Activated naive CD4-positive, alpha-beta T cell treated with Interleukin-2 at 50 U/mL for 16 hours (primary cell): Measurements from ENCODE around the gene SLC35F3.
"Not testable (repeated sequence)": the region's sequence is repeated elsewhere in the genome, so short reads cannot be mapped to it uniquely, and the experiment has no call there.

Experiments
- DNase-seq: peaks from one replicate; pipeline ENCODE4 v3.0.0-alpha.2; 2020

The SLC35F3 gene

GRCh38 chr1:233904633-233905415, at the start of gene SLC35F3:
SLC35F3 (plus strand) TSS chr1:233904676.
- DNase-seq: no peak

GRCh38 chr1:233859446-233859845, 45.0 kb upstream of the SLC35F3 start:
- no peak for DNase-seq

DNA sequence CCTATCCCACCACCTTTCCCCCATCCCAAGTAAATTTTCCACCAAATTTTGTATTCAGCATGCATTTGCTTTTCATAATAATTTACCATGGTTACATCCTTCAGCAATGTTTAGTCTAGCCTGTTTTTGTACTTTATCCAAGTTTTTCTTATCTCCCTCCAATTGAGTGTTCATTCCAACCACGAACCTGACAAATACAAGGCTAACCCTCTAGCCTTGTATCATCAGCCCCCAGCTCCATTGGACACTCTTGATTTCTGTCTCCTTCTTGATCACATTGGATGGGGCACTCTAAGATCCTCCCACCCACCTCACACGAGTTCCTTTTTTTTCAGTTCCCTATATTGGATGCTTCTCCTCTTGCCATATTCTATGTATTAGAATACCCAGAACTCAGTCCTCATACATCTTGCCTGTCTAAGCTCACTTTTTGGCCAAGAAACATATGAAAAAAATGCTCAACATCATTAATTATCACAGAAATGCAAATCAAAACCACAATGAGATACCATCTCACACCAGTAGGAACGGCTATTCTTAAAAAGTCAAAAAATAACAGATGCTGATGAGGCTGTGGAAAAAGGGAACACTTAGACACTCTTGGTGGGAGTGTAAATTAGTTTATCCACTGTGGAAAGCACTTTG, 40.5 kb upstream of the SLC35F3 start:
- no peak for DNase-seq

DNA sequence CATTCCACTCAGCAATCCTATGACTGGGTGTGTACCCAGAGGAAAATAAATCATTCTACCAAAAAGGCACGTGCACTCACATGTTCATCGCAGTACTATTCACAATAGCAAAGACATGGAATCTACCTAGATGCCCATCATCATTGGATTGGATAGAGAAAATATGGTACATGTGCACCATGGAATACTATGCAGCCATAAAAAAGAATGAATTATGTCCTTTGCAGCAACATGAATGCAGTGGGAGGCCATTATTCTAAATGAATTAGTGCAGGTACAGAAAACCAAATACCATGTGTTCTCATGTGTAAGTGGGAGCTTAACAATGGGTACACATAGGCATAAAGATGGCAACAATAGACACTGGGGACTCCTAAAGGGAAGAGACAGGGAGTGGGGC, 39.9 kb upstream of the SLC35F3 start:
- DNase-seq: no peak

- no peak for DNase-seq
Observed at GRCh38 chr1:233865216-233865615, 39.3 kb upstream of the SLC35F3 start.

- DNase-seq: no peak
Observed at GRCh38 chr1:233865902-233866301, 38.6 kb upstream of the SLC35F3 start.

- DNase-seq: no peak
Observed at GRCh38 chr1:233867028-233867427, 37.4 kb upstream of the SLC35F3 start.

DNA sequence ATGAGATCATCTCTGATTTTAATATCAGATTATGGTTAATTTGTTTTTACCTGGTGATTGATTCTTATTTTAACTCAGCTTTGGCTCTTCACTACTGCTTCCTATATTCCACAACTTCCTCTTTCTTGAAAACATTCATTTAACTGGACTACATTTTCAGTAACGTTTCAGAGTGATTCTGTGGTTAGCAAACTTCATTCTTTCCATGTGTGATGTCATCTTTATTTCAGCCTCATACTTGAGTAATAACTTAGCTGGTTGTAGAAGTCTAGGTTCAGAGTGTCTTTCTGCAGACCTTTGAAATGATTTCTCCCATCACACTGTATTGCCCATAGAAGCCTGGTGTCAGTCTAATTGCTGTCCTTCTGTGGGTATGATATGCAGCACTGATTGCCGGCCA, 36.0 kb upstream of the SLC35F3 start:
- DNase-seq: no peak

GRCh38 chr1:233869680-233870079, 34.8 kb upstream of the SLC35F3 start:
- no peak for DNase-seq

DNA sequence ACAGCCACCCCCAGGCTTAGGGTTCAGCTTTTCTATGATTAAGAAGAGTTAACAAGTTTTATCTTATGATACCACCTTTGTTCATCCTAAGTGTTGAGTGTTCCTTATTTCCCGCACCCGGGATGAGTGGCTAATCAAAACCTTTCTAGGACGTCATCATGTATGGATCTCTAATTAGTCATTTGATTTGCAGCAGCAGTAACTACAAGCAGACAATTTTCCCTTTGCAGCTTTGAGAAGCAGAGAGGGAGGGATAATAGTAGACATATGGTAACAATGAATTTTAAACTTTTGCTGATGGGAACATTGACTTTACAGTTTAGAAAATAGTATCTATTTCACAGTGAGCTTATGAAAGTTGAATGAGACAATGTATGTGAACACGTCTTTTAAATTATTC, 30.8 kb upstream of the SLC35F3 start:
- DNase-seq: no peak

DNA sequence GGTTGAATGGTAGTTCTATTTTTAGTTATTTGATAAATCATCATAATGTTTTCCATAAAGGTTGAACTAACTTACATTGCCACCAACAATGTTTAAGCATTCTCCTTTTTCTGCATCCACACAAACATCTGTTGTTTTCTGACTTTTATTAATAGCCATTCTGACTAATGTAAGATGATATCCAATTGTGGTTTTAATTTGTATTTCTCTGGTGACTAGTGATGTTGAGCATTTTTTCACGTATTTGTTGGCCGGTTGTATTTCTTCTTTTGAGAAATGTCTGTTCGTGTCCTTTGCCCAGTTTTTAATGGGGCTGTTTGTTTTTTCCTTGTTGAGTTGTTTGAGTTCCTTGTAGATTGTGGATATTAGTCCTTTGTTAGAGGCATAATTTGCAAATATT, 24.6 kb upstream of the SLC35F3 start:
- DNase-seq: no peak

GRCh38 chr1:233883671-233884070, 20.8 kb upstream of the SLC35F3 start:
- no peak for DNase-seq

DNA sequence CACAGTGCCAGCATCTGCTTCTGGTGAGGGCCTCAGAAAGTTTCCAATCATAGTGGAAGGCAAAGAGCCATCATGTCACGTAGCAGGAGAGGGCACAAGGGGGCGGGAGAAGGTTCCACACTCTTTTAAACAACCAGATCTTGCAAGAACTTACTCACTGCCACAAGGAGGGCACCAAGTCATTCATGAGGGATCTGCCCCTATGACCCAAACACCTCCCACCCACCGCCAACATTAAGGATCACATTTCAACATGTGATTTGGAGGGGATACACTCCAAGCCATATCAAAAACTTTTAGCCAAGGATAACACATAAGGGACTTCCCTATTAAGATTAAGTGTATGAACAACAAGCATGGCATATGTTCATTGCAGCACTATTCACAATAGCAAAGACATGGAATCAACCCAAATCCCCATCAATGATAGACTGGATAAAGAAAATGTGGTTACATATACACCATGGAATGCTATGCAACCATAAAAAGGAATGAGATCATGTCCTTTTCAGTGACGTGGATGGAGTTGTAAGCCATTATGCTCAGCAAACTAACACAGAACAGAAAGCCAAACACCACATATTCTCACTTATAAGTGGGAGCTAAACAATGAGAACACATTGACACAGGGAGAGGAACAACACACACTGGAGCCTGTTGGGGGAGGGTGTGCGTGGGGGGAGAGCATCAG, 19.9 kb upstream of the SLC35F3 start:
- no peak for DNase-seq

DNA sequence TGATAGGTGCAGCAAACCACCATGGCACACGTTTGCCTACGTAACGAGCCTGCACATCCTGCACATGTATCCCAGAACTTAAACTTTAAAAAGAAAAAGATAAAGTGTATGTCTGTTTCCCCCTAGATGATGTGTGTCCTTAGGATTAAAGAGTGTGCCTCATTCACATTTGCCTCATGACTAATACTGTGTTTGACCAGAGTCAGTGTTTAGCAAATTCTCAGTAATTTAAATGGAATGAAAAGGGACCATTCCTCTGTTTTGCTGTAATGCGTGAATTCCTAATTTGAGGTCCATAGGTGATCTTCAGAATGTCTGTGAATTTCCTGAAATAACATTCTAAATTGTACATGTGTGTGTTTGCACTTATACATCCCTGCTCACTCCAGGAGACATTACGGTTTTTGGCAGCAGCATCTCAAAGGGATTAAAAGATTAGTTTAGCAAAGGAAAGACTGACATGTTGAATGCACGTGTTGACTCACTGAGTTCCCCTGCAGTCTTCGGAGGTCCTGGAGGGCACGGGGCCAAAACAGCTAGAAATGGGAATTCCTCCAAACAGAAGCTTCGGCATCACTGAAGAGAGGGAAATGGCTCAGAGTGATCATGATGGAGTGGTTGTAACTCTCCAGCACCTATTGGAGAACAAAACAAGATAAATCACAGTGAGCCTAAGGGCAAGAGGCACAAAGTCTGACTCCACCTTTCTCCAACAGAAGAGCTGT, 19.1 kb upstream of the SLC35F3 start:
- no peak for DNase-seq

DNA sequence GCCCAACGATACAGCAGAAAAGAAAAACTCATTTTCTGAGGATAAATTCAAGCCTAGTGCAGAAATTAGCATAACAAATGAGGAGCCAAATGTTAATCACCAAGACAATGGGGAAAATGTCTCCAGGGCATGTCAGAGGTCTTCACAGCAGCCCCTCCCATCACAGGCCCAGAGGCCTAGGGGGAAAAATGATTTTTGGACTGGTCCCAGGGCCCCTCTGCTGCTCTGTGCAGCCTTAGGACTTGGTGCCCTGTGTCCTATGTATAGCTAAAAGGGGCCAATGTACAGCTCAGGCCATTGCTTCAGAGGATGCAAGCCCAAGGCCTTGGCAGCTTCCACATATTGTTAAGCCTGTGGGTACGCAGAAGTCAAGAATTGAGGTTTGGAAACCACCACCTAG, 13.3 kb upstream of the SLC35F3 start:
- DNase-seq: not testable (repeated sequence)

DNA sequence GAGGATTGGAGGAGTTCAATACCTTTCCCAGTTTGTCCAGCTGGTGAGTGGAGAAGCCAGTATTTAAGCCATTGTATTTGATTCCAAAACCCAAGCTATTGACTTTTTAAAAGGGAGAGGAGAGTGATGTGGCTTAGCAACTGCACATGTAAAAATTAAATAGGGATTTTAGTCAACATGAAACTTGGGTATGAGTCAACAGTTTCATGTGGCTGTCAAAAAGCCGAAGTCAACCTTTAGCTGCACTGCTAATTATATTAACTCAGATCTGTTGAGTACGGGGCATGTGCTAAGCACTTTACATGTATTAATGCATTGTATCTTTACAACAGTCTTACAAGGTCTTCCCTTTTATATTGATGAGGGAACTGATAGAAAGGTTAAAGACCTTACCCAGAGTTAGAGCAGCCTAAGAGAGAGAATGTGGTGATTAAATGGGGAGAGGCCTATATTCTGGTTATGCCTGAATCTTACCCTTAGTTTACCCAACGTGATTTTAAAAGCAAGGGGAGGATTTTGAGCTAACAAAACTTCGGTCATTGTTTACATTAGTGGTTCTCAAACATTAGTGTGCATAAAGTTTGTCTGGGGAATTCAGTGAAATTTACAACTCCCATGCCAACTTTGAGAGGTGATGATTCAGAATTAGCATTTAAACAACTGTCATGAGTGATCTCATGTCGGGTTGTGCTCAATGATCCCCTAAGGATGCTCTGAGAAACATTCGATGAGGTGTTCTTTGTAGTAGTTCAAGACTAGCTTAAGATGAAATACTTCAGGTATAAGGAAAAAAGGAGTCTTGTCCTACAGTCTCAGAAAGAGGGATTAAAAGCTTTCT, 6.9 kb upstream of the SLC35F3 start:
- DNase-seq: no peak

- DNase-seq: no peak
Observed at GRCh38 chr1:233901495-233901894, 3.0 kb upstream of the SLC35F3 start.

- no peak for DNase-seq
Observed at GRCh38 chr1:233905416-233906051, 1.1 kb downstream of the SLC35F3 start.

GRCh38 chr1:233907151-233907550, 2.7 kb downstream of the SLC35F3 start:
- no peak for DNase-seq

- no peak for DNase-seq
Observed at GRCh38 chr1:233908092-233908491, 3.6 kb downstream of the SLC35F3 start.

- DNase-seq: no peak
Observed at GRCh38 chr1:233909195-233909594, 4.7 kb downstream of the SLC35F3 start.

DNA sequence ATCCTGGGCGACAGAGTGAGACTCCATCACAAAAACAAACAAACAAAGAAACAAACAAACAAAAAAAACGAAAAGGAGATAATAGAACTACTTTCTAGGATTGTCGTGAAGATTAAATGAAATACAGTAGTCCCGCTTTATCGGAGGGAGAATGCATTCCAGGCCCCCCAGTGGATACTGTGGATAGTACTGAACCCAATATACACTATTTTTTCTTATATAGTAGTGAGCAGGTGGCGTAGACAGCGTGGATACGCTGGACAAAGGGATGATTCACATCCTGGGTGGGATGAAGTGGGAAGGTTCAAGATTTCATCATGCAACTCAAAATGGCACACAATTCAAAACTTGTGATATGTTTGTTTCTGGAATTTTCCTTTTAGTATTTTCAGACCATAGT, 8.0 kb downstream of the SLC35F3 start:
- no peak for DNase-seq
